Esophagus squamous epithelium (tissue), 4 donors: ENCODE data around the gene PAPPA.

Experiments
- POLR2A ChIP-seq, 4 donors: fragments of 450-650 bp; IDR thresholded peaks; one replicate each; pipeline ENCODE4 v1.6.1; 2017; ENCODE audit warnings: antibody characterized with exemption in 4 of 4, mild to moderate bottlenecking in 4 of 4, moderate library complexity in 3 of 4
- TF ChIP-seq, protein P1 (sequence below), 6 experiments: fragments of 450-650 bp in 4 of 6; fragments of 200-600 bp in 2 of 6; sonication (generic) in 2 of 6; IDR thresholded peaks; one replicate each; pipeline ENCODE4 v1.5.1; 2016 to 2019; ENCODE audit warnings: antibody characterized with exemption in 6 of 6, mild to moderate bottlenecking in 4 of 6, moderate library complexity in 4 of 6

DNA sequence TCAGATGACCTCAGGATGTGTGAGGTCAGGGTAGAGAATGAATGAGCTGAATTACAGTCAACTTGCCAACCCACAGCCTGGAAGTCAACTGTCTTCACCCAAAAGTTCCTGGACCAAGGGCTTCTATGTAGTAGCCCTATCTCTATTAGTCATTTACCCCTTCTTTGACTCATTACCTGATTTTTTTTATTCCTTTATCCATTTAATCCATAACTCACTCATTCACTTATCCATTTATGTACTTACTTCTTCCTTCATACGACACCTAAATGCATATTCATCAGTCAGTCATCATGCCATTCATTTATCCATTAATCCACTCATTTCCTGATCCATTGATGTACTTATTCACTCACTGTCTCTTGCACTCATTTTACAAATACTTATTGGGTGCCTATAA is 212.7 kb downstream of the PAPPA start:
- TF ChIP-seq, protein P1, sequence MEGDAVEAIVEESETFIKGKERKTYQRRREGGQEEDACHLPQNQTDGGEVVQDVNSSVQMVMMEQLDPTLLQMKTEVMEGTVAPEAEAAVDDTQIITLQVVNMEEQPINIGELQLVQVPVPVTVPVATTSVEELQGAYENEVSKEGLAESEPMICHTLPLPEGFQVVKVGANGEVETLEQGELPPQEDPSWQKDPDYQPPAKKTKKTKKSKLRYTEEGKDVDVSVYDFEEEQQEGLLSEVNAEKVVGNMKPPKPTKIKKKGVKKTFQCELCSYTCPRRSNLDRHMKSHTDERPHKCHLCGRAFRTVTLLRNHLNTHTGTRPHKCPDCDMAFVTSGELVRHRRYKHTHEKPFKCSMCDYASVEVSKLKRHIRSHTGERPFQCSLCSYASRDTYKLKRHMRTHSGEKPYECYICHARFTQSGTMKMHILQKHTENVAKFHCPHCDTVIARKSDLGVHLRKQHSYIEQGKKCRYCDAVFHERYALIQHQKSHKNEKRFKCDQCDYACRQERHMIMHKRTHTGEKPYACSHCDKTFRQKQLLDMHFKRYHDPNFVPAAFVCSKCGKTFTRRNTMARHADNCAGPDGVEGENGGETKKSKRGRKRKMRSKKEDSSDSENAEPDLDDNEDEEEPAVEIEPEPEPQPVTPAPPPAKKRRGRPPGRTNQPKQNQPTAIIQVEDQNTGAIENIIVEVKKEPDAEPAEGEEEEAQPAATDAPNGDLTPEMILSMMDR (IDR thresholded peaks at IDR 0.05) = no peak
- no peak for TF ChIP-seq POLR2A (IDR thresholded peaks at IDR 0.05)
